HG02884 (cell line): ENCODE results near the gene NXNL1.

Source experiments
- ATAC-seq: cut with Tn5 transposase; IDR thresholded peaks from one replicate; pipeline ENCODE4 v1.9.1; 2021; ENCODE audit warnings: mild to moderate bottlenecking, moderate library complexity; ENCODE audit not compliant: unreplicated experiment

The NXNL1 gene

GRCh38 chr19:17458970-17459369 lies 1.8 kb downstream of the NXNL1 start:
- ATAC-seq, result no peak

- ATAC-seq, result no peak
These were observed 3.1 kb downstream of the NXNL1 start for GRCh38 chr19:17457616-17458015.

- ATAC-seq, result no peak
These were observed 4.6 kb downstream of the NXNL1 start for GRCh38 chr19:17456127-17456526.

GRCh38 chr19:17455308-17456123 lies 5.2 kb downstream of the NXNL1 start:
- no peak for ATAC-seq

GRCh38 chr19:17454576-17455071 lies 6.1 kb downstream of the NXNL1 start:
- no peak for ATAC-seq

- ATAC-seq, result no peak
These were observed 8.9 kb downstream of the NXNL1 start for GRCh38 chr19:17451820-17452219.

GRCh38 chr19:17450264-17451075 lies 10.3 kb downstream of the NXNL1 start:
- ATAC-seq, result no peak

- ATAC-seq, result no peak
These were observed 12.4 kb downstream of the NXNL1 start, which contains the start of gene TMEM221 for GRCh38 chr19:17448131-17448967. TSS of gene TMEM221 (minus strand) at chr19:17448668. CDS start at chr19:17448462, 206 bp downstream.

GRCh38 chr19:17447704-17448130 lies 13.0 kb downstream of the NXNL1 start:
- ATAC-seq, result no peak

GRCh38 chr19:17445526-17446165 lies 15.1 kb downstream of the NXNL1 start:
- no peak for ATAC-seq

- ATAC-seq, result no peak
These were observed 19.3 kb downstream of the NXNL1 start for GRCh38 chr19:17441241-17442021.

GRCh38 chr19:17436874-17437267 lies 23.9 kb downstream of the NXNL1 start:
- no peak for ATAC-seq

GRCh38 chr19:17436094-17436873 lies 24.4 kb downstream of the NXNL1 start:
- no peak for ATAC-seq

- no peak for ATAC-seq
These were observed 25.5 kb downstream of the NXNL1 start for GRCh38 chr19:17435218-17435617.

GRCh38 chr19:17431417-17431816 lies 29.3 kb downstream of the NXNL1 start:
- no peak for ATAC-seq

GRCh38 chr19:17429641-17430113 lies 31.0 kb downstream of the NXNL1 start:
- ATAC-seq, result no peak

- ATAC-seq, result no peak
These were observed 35.9 kb downstream of the NXNL1 start for GRCh38 chr19:17424743-17425365.
